ENCODE measurements around the gene IGF2BP3.

DNA sequence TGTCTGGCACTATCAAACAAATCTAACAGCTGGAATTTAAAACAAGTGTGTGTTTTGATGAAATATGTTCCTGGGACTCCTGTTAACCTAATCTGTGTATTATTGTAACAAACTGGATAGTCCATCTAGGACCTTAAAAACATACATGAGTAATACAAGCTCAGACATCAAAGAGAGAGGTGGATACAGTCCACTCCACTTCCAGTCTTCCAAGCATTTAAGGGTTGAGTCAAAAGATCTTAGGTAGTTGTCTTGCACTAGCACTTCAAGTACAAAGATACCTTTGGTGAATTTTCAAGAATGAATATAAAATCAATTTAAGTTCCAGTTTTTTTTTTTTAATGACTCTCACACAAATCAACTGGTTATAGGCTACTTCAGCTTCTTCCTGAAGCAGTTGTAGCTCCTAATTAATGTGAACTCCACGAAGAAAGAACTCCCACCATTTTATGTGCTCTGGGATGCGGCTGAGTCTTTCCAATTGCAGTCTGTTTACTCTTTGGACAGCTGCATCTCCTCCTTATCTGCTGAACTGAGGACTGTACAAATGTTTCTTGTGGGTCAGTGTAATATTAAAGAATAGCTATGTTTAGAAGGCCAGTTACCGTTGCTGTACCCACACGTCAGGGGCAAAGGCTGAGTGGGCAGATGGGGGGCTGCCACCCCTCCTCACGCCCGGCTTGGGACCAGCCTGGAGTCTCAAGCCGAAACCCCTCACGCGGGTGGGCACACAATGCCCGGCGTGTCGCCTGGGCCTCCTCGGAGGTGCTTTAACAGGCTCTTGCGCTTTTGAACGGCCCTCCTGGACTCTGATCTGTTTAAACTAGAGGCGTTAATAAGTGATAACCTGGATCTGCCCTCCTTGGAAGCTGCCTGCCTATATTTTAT lies 2.9 kb upstream of the IGF2BP3 start:
- TF ChIP-seq POLR2A (IDR thresholded peaks at IDR 0.05): no peak
- TF ChIP-seq, protein P1, sequence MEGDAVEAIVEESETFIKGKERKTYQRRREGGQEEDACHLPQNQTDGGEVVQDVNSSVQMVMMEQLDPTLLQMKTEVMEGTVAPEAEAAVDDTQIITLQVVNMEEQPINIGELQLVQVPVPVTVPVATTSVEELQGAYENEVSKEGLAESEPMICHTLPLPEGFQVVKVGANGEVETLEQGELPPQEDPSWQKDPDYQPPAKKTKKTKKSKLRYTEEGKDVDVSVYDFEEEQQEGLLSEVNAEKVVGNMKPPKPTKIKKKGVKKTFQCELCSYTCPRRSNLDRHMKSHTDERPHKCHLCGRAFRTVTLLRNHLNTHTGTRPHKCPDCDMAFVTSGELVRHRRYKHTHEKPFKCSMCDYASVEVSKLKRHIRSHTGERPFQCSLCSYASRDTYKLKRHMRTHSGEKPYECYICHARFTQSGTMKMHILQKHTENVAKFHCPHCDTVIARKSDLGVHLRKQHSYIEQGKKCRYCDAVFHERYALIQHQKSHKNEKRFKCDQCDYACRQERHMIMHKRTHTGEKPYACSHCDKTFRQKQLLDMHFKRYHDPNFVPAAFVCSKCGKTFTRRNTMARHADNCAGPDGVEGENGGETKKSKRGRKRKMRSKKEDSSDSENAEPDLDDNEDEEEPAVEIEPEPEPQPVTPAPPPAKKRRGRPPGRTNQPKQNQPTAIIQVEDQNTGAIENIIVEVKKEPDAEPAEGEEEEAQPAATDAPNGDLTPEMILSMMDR (IDR thresholded peaks at IDR 0.05): no peak

Data from gastroesophageal sphincter (tissue), 3 donors.